ENCODE results near the gene MARVELD2. TPM values are rescaled to one million over a fixed set of nuclear protein-coding genes. Genes with fewer than 3 reads are reported as not detected.
A peak's percentile ranks its signal among the peaks of the same experiment; 100 is the strongest.

The MARVELD2 gene
- total RNA-seq, 1 donor: 9.4 TPM

DNA sequence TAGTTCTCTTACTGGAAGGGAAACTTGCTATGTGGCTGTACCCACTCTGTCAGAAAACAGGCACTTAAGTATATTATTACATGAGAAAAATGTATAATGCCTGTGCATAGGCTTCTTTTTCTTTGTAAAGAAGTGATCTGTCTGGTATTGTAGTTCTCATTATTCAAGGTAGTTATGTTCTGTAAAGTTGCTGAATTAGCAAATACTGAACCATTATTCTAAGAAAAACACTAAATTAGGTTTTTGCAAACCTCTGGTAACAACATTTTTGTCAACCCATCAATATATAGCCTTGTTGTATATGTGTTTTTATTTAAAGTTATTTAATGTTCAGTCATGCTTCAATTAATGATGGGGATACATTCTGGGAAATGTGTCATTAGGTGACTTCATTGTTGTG is 36.5 kb upstream of the MARVELD2 start:
- no peak for DNase-seq (ENCODE audit: insufficient read length, low spot score, missing footprints)
- Histone ChIP-seq H3K36me3 (ENCODE audit: insufficient read depth, low read length) (peaks cover 49% of the 10 kb centered on the region), H3K27ac (ENCODE audit: low read depth, low read length) (no peak overlapping the region), H3K27me3 (ENCODE audit: insufficient read depth, low read length) (no peaks in the 10 kb centered on the region), H3K4me1 (ENCODE audit: insufficient read depth, low read length) (no peaks in the 10 kb centered on the region), H3K9me3 (ENCODE audit: low read depth, low read length) (no peaks in the 10 kb centered on the region), H3K4me2 (ENCODE audit: insufficient read depth, low read length) (no peak overlapping the region), H3K79me2 (ENCODE audit: insufficient read depth, low read length) (no peaks in the 10 kb centered on the region), H4K20me1 (ENCODE audit: insufficient read depth, low read length) (no peaks in the 10 kb centered on the region), H2AFZ (ENCODE audit: low read length) (no peak overlapping the region), H3K4me3 (ENCODE audit: insufficient read depth, low read length) (no peak overlapping the region)
- TF ChIP-seq, protein P1, sequence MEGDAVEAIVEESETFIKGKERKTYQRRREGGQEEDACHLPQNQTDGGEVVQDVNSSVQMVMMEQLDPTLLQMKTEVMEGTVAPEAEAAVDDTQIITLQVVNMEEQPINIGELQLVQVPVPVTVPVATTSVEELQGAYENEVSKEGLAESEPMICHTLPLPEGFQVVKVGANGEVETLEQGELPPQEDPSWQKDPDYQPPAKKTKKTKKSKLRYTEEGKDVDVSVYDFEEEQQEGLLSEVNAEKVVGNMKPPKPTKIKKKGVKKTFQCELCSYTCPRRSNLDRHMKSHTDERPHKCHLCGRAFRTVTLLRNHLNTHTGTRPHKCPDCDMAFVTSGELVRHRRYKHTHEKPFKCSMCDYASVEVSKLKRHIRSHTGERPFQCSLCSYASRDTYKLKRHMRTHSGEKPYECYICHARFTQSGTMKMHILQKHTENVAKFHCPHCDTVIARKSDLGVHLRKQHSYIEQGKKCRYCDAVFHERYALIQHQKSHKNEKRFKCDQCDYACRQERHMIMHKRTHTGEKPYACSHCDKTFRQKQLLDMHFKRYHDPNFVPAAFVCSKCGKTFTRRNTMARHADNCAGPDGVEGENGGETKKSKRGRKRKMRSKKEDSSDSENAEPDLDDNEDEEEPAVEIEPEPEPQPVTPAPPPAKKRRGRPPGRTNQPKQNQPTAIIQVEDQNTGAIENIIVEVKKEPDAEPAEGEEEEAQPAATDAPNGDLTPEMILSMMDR (IDR thresholded peaks at IDR 0.05; ENCODE audit: extremely low read depth, low read depth, low read length): no peak

DNA sequence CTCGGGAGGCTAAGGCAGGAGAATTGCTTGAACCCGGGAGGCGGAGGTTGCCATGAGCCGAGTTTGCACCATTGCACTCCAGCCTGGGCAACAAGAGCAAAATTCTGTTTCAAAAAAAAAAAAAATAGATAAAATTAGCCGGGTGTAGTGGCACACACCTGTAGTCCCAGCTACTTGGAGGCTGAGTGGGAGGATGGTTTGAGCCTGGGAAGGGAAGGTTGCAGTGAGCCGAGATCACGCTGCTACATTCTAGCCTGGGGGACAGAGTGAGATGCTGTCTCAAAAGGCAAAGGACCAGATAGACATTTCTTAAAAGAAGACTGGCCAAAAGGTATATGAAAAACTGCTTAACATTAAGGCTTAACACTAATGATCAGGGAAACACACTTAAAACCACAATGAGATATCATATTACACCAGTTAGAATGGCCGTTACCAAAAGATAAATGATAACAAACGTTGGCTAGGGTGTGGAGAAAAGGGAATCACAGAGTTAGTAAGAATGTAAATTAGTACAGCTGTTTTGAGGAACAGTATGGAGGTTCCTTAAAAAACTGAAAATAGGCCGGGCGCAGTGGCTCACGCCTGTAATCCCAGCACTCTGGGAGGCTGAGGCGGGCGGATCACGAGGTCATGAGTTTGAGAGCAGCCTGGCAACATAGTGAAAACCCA is 10.1 kb upstream of the MARVELD2 start:
- no peak overlapping the region for H3K27ac ChIP-seq (ENCODE audit: low read depth, low read length)
- no peak for DNase-seq (ENCODE audit: insufficient read length, low spot score, missing footprints)
- no peak overlapping the region for H3K4me3 ChIP-seq (ENCODE audit: insufficient read depth, low read length)
- H3K27me3 ChIP-seq (ENCODE audit: insufficient read depth, low read length): no peaks in the 10 kb centered on the region
- no peaks in the 10 kb centered on the region for H3K4me1 ChIP-seq (ENCODE audit: insufficient read depth, low read length)
- TF ChIP-seq, protein P1 (IDR thresholded peaks at IDR 0.05; ENCODE audit: extremely low read depth, low read depth, low read length): no peak
- H3K79me2 ChIP-seq (ENCODE audit: insufficient read depth, low read length): no peaks in the 10 kb centered on the region
- H4K20me1 ChIP-seq (ENCODE audit: insufficient read depth, low read length): no peaks in the 10 kb centered on the region
- H3K4me2 ChIP-seq (ENCODE audit: insufficient read depth, low read length): no peak overlapping the region
- H2AFZ ChIP-seq (ENCODE audit: low read length): no peak overlapping the region
- no peaks in the 10 kb centered on the region for H3K9me3 ChIP-seq (ENCODE audit: low read depth, low read length)
- peaks cover 14% of the 10 kb centered on the region for H3K36me3 ChIP-seq (ENCODE audit: insufficient read depth, low read length)

DNA sequence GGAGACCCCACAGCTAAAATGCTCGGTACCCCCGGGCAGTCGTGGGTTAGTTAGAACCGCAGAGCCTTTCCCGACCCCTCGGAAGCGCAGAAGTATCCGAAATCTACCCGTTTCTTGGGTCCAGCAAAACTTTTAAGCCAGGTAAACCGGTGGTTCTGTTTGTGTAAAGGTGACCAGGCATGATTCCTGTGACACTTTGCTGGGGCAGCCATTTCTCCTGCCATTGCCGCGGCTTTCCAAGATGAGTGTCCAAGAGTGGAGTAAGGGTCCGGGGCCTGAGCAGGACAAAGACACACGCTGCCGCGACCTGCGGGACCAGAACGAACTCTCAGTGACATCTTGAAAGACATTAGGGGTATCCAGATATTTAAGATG is 655 bp downstream of the MARVELD2 start:
- H3K4me3 ChIP-seq (ENCODE audit: insufficient read depth, low read length): peak overlapping the region; percentile 75
- H3K79me2 ChIP-seq (ENCODE audit: insufficient read depth, low read length): no peaks in the 10 kb centered on the region
- H4K20me1 ChIP-seq (ENCODE audit: insufficient read depth, low read length): no peaks in the 10 kb centered on the region
- H3K36me3 ChIP-seq (ENCODE audit: insufficient read depth, low read length): peaks cover 12% of the 10 kb centered on the region
- no peaks in the 10 kb centered on the region for H3K4me1 ChIP-seq (ENCODE audit: insufficient read depth, low read length)
- TF ChIP-seq, protein P1 (IDR thresholded peaks at IDR 0.05; ENCODE audit: extremely low read depth, low read depth, low read length): no peak
- no peak overlapping the region for H3K27ac ChIP-seq (ENCODE audit: low read depth, low read length)
- H2AFZ ChIP-seq (ENCODE audit: low read length): peak overlapping the region; percentile 67
- H3K9me3 ChIP-seq (ENCODE audit: low read depth, low read length): no peaks in the 10 kb centered on the region
- no peak for DNase-seq (ENCODE audit: insufficient read length, low spot score, missing footprints)
- peak overlapping the region; percentile 75 for H3K4me2 ChIP-seq (ENCODE audit: insufficient read depth, low read length)
- H3K27me3 ChIP-seq (ENCODE audit: insufficient read depth, low read length): no peaks in the 10 kb centered on the region

DNA sequence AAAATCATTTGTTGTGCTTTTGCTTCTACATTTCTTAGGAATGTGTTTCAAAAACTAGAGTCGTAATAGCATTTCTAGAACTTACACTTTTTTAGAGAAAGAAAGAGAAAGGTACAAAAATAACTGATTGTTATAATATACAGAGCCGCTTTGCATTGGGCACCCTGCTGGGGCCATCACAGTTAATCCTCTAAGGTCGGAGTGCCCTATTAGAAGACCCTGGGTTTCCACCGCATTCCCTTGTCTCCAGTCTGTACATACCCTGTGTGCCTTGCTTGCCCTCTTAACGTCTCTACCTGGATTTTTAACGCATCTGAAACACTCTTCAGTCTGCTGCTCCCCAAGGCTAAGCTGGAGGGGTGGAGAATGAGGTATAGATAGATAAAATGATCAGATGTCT is 1.3 kb downstream of the MARVELD2 start:
- no peaks in the 10 kb centered on the region for H3K27me3 ChIP-seq (ENCODE audit: insufficient read depth, low read length)
- TF ChIP-seq, protein P1 (IDR thresholded peaks at IDR 0.05; ENCODE audit: extremely low read depth, low read depth, low read length): no peak
- H3K36me3 ChIP-seq (ENCODE audit: insufficient read depth, low read length): peaks cover 12% of the 10 kb centered on the region
- H3K9me3 ChIP-seq (ENCODE audit: low read depth, low read length): no peaks in the 10 kb centered on the region
- no peaks in the 10 kb centered on the region for H3K79me2 ChIP-seq (ENCODE audit: insufficient read depth, low read length)
- H2AFZ ChIP-seq (ENCODE audit: low read length): no peak overlapping the region
- no peak overlapping the region for H3K4me3 ChIP-seq (ENCODE audit: insufficient read depth, low read length)
- no peaks in the 10 kb centered on the region for H4K20me1 ChIP-seq (ENCODE audit: insufficient read depth, low read length)
- H3K27ac ChIP-seq (ENCODE audit: low read depth, low read length): no peak overlapping the region
- no peaks in the 10 kb centered on the region for H3K4me1 ChIP-seq (ENCODE audit: insufficient read depth, low read length)
- no peak overlapping the region for H3K4me2 ChIP-seq (ENCODE audit: insufficient read depth, low read length)
- DNase-seq (ENCODE audit: insufficient read length, low spot score, missing footprints): no peak

Measured in osteoblast (primary cell).